ENCODE data around the gene RAB27A. TPM values are rescaled to one million over a fixed set of nuclear protein-coding genes. Genes with fewer than 3 reads are reported as not detected.
A peak's percentile ranks its signal among the peaks of the same experiment; 100 is the strongest.

Gene RAB27A
- total RNA-seq, 1 donor from 2014 or later = 7.9 TPM

DNA sequence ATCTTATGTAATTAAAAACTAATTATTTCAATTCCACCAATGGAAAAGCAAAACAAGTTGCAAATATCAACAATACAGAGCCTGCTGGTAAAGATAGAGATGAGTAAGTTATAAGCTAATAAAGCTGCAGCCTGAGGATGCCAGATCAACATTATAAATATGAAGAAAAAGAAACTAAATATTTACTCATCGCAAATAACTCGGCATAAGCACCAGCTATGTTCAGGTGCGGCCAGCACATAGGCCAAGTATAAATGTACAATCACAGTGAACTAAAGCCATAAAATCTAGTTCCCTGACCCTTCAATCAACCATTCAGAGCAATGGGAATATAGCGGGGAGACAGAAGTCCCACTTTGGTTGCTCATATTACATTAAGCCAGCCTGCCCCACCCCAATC lies 85.1 kb downstream of the RAB27A start:
- no peaks in the 10 kb centered on the region for H3K27me3 ChIP-seq (ENCODE audit: control insufficient read depth, insufficient read depth, low read length)
- TF ChIP-seq, protein P1, sequence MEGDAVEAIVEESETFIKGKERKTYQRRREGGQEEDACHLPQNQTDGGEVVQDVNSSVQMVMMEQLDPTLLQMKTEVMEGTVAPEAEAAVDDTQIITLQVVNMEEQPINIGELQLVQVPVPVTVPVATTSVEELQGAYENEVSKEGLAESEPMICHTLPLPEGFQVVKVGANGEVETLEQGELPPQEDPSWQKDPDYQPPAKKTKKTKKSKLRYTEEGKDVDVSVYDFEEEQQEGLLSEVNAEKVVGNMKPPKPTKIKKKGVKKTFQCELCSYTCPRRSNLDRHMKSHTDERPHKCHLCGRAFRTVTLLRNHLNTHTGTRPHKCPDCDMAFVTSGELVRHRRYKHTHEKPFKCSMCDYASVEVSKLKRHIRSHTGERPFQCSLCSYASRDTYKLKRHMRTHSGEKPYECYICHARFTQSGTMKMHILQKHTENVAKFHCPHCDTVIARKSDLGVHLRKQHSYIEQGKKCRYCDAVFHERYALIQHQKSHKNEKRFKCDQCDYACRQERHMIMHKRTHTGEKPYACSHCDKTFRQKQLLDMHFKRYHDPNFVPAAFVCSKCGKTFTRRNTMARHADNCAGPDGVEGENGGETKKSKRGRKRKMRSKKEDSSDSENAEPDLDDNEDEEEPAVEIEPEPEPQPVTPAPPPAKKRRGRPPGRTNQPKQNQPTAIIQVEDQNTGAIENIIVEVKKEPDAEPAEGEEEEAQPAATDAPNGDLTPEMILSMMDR (IDR thresholded peaks at IDR 0.05; ENCODE audit: insufficient read depth, low read length, severe bottlenecking) = no peak
- FAIRE-seq = no peak
- no peak overlapping the region for H3K4me3 ChIP-seq (ENCODE audit: low read depth, low read length)
- no peak for DNase-seq (ENCODE audit: low read depth)
- H3K36me3 ChIP-seq (ENCODE audit: control insufficient read depth, insufficient read depth, low read length) = peaks cover 2% of the 10 kb centered on the region

DNA sequence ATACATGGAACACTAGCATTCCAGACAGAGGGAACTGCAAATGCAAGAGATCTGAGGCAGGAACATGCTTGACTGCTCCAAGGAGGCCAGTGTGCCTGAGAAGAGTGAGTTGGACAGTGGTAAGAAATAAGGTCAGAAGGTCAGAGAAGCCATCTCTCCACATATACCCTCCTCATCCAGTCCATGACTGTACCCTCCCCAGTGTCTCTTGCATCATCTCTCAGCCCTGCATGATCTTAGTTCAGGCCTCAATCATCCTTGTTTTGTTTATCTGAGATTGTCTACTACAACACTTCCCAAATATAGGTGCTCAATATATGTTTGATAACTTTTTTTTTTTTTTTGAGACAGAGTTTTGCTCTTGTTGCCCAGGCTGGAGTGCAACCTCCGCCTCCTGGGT lies 87.4 kb downstream of the RAB27A start:
- TF ChIP-seq, protein P1 (IDR thresholded peaks at IDR 0.05; ENCODE audit: insufficient read depth, low read length, severe bottlenecking) = no peak
- H3K27me3 ChIP-seq (ENCODE audit: control insufficient read depth, insufficient read depth, low read length) = no peaks in the 10 kb centered on the region
- DNase-seq (ENCODE audit: low read depth) = no peak
- peaks cover 2% of the 10 kb centered on the region for H3K36me3 ChIP-seq (ENCODE audit: control insufficient read depth, insufficient read depth, low read length)
- no peak for FAIRE-seq
- no peak overlapping the region for H3K4me3 ChIP-seq (ENCODE audit: low read depth, low read length)

DNA sequence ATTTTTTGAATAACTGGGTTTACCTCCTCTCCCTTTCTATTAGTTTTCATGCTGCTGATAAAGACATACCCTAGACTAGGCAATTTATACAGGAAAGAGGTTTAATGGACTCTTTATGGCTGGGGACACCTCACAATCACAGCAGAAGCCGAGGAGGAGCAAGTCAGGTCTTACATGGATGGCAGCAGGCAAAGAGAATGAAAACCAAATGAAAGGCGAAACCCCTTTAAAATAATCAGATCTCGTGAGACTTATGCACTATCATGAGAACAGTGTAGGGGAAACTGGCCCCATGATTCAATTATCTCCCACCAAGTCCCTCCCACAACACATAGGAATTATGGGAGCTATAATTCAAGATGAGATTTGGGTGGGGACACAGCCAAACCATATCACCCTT lies 90.9 kb downstream of the RAB27A start:
- Histone ChIP-seq H3K36me3 (ENCODE audit: control insufficient read depth, insufficient read depth, low read length) (peaks cover 2% of the 10 kb centered on the region), H3K4me3 (ENCODE audit: low read depth, low read length) (no peak overlapping the region), H3K27me3 (ENCODE audit: control insufficient read depth, insufficient read depth, low read length) (no peaks in the 10 kb centered on the region)
- TF ChIP-seq, protein P1 (IDR thresholded peaks at IDR 0.05; ENCODE audit: insufficient read depth, low read length, severe bottlenecking) = no peak
- FAIRE-seq (no peak), DNase-seq (ENCODE audit: low read depth) (no peak)

DNA sequence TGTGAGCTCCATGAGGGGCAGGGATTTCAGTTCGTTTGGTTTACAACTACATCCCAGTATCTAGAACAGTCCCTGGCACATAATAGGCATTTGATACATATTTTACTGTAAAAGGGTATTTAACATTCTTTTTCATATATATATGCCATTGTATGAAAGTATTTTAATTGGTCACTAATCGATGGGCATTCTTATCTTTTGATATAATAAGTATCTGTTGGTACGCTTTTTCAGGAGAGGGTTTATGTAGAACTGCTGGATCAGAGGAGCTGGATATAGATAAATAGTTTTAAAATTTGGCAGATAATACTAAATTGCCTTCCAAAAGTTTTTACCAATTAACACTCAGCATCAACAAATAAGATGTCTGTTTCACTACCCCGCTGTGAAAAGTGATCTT lies 91.9 kb downstream of the RAB27A start:
- H3K27me3 ChIP-seq (ENCODE audit: control insufficient read depth, insufficient read depth, low read length) = no peaks in the 10 kb centered on the region
- peak overlapping the region; percentile 85 for H3K4me3 ChIP-seq (ENCODE audit: low read depth, low read length)
- TF ChIP-seq, protein P1 (IDR thresholded peaks at IDR 0.05; ENCODE audit: insufficient read depth, low read length, severe bottlenecking) = no peak
- peaks cover 2% of the 10 kb centered on the region for H3K36me3 ChIP-seq (ENCODE audit: control insufficient read depth, insufficient read depth, low read length)
- DNase-seq (ENCODE audit: low read depth) (no peak), FAIRE-seq (no peak)

DNA sequence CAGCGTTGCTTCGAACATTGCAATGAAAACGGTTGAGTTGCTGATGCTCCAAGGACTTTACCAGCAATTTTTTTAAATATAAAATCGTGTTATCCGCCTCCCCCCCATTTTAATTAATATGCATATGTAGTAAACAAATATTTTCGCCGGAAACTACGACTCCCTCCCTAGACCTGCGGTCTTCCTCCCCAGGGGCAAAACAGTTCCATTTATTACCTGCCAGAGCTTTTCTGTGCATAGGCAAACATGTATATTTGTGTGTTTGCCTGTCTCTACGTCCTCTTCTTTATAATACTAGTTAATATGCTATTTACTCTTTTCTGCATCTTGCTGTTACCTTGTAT lies 92.3 kb downstream of the RAB27A start:
- Histone ChIP-seq H3K36me3 (ENCODE audit: control insufficient read depth, insufficient read depth, low read length) (peaks cover 2% of the 10 kb centered on the region), H3K4me3 (ENCODE audit: low read depth, low read length) (peak overlapping the region; percentile 85), H3K27me3 (ENCODE audit: control insufficient read depth, insufficient read depth, low read length) (no peaks in the 10 kb centered on the region)
- TF ChIP-seq, protein P1 (IDR thresholded peaks at IDR 0.05; ENCODE audit: insufficient read depth, low read length, severe bottlenecking) = no peak
- DNase-seq (ENCODE audit: low read depth) = no peak
- FAIRE-seq = no peak
